GM10248 (cell line): ENCODE data around the gene COL4A1.
"Not testable (repeated sequence)": the region's sequence is repeated elsewhere in the genome, so short reads cannot be mapped to it uniquely, and the experiment has no call there.

Experiments
- CTCF ChIA-PET: fragments of 300-600 bp; sonication (Branson Sonifier 250); formaldehyde crosslinking; extraction: SDS; loops from one replicate; lab custom pipeline; 2021; ENCODE audit warnings: antibody characterized with exemption; lab: Yijun Ruan, JAX
- POLR2A ChIA-PET: fragments of 350-650 bp; sonication (Branson Sonifier 250); formaldehyde crosslinking; extraction: SDS; loops from one replicate; lab custom pipeline; 2020; ENCODE audit warnings: antibody characterized with exemption; lab: Yijun Ruan, JAX
- DNase-seq: peaks from one replicate; pipeline ENCODE4 v3.0.0; 2012; ENCODE audit errors: extremely low spot score
- TF ChIP-seq, protein P1 (sequence below): IDR thresholded peaks from 2 replicates; pipeline ENCODE4 v1.5.1; 2012; ENCODE audit warnings: mild to moderate bottlenecking, low read depth; ENCODE audit errors: extremely low read depth, missing control alignments, control extremely low read depth

COL4A1 gene

GRCh38 chr13:110116072-110116487 is 190.9 kb downstream of the COL4A1 start:
- POLR2A ChIA-PET: no interaction called here
- peak; percentile 69 for DNase-seq
- TF ChIP-seq, protein P1, sequence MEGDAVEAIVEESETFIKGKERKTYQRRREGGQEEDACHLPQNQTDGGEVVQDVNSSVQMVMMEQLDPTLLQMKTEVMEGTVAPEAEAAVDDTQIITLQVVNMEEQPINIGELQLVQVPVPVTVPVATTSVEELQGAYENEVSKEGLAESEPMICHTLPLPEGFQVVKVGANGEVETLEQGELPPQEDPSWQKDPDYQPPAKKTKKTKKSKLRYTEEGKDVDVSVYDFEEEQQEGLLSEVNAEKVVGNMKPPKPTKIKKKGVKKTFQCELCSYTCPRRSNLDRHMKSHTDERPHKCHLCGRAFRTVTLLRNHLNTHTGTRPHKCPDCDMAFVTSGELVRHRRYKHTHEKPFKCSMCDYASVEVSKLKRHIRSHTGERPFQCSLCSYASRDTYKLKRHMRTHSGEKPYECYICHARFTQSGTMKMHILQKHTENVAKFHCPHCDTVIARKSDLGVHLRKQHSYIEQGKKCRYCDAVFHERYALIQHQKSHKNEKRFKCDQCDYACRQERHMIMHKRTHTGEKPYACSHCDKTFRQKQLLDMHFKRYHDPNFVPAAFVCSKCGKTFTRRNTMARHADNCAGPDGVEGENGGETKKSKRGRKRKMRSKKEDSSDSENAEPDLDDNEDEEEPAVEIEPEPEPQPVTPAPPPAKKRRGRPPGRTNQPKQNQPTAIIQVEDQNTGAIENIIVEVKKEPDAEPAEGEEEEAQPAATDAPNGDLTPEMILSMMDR: peak; percentile 59
- CTCF ChIA-PET: interaction anchor here (1.0 to 1.2 kb wide), 3 partner anchors 9 to 1156 kb away, joined by 3 to 4 read pairs (median 3); no protein-coding TSS in a partner anchor

- ChIA-PET CTCF (no interaction called here), POLR2A (no interaction called here)
- DNase-seq: no peak
- TF ChIP-seq, protein P1: no peak
Measured at GRCh38 chr13:110115591-110115990, 191.4 kb downstream of the COL4A1 start.

DNA sequence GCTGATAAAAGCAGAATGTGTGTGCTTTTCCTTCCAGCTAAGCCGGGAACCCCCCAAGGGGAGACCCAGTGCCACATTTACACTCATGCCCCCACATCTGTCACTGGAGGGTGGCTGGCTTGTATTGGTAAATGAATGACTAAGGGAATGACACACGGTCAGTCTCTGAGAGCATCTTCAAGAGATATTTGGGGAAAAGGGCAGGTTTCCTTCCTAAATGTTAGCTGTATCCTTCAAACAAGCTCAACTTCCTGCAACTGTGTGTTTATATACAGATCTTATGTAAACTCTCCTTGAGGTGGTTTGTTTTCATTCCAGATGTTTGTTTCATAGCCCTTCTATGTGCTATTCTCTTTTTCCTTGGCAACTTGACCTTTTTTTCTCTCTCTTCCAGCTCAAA is 192.6 kb downstream of the COL4A1 start:
- CTCF ChIA-PET: interaction anchor here (1.5 to 1.9 kb wide), 3 partner anchors 9 to 1154 kb away, joined by 6 to 8 read pairs (median 7); no protein-coding TSS in a partner anchor
- POLR2A ChIA-PET: no interaction called here
- no peak for DNase-seq
- TF ChIP-seq, protein P1: no peak

GRCh38 chr13:110113284-110113764 is 193.6 kb downstream of the COL4A1 start:
- CTCF ChIA-PET: interaction anchor here (0.8 to 1.9 kb wide), 4 partner anchors 8 to 23 kb away, joined by 3 to 7 read pairs (median 4); no protein-coding TSS in a partner anchor
- TF ChIP-seq, protein P1: no peak
- no peak for DNase-seq
- POLR2A ChIA-PET: no interaction called here

DNA sequence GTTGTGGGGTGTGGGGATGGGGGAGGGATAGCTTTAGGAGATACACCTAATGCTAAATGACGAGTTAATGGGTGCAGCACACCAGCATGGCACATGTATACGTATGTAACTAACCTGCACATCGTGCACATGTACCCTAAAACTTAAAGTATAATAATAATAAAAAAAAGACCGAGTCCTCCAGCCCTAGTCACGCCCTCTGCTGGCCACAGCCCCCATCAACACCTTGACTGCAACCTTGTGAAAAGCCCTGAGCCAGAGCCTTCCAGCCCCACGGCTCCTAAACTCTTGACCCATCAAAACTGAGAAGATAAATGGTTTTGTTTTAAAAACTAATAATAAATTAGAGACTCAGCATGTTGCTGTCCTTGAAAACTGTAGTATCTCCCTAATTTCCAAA is 194.6 kb downstream of the COL4A1 start:
- POLR2A ChIA-PET, DNase-seq: not testable (repeated sequence)
- CTCF ChIA-PET: interaction anchor here (0.8 kb wide), 1 partner anchor 14 kb away, joined by 3 read pairs; no protein-coding TSS in a partner anchor

DNA sequence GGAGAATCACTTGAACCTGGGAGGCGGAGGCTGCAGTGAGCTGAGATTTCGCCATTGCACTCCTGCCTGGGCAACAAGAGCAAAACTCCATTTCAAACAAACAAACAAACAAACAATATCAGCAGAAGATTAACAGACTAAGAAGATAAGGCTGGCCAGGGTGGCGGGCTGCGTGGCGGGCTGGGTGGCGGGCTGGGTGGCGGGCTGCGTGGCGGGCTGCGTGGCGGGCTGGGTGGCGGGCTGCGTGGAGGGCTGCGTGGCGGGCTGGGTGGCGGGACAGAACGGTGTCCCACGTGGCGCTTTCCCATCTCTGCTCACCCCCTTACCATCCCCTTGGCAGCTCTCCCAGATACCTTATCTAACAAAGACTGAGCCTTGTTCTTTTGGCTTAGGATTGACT is 196.2 kb downstream of the COL4A1 start:
- ChIA-PET POLR2A (no interaction called here), CTCF (no interaction called here)
- DNase-seq: no peak
- TF ChIP-seq, protein P1: no peak

- ChIA-PET POLR2A (no interaction called here), CTCF (no interaction called here)
- TF ChIP-seq, protein P1: no peak
- DNase-seq: no peak
Measured at GRCh38 chr13:110109910-110110309, 197.0 kb downstream of the COL4A1 start.
